H1 (cell line): ENCODE measurements around the gene GPR15. TPM values are rescaled to one million over a fixed set of nuclear protein-coding genes. Genes with fewer than 3 reads are reported as not detected.

Source experiments
- CTCF ChIA-PET: fragments of 300-600 bp; sonication (Branson Sonifier 250); formaldehyde crosslinking; loops from one replicate; lab custom pipeline; 2021; ENCODE audit not compliant: partially characterized antibody; lab: Charles Lee
- POLR2A ChIA-PET: fragments of 300-600 bp; sonication (Branson Sonifier 250); formaldehyde crosslinking; loops from one replicate; lab custom pipeline; 2021; ENCODE audit warnings: inconsistent platforms; ENCODE audit not compliant: partially characterized antibody; lab: Charles Lee
- DNase-seq, 2 experiments: peaks; one replicate each; pipeline versions ENCODE4 v3.0.0 to v3.0.0-alpha.2; 2010 to 2022; ENCODE audit warnings: low spot score in 2 of 2, low read depth in 1 of 2, mixed read lengths in 1 of 2
- FAIRE-seq: peaks from 2 replicates; lab custom pipeline; 2011; peaks lifted over from hg19 to GRCh38; lab: Jason Lieb, UNC
- H2AFZ ChIP-seq: 2 replicates; pipeline ENCODE4 v1.8.1; 2012; ENCODE audit warnings: low read length, inconsistent platforms
- H2AK5ac ChIP-seq: 2 replicates; pipeline ENCODE4 v1.6.1; 2013; ENCODE audit warnings: low read depth, low read length
- H2BK120ac ChIP-seq: replicated peaks from 2 replicates; pipeline ENCODE3; 2013; ENCODE audit warnings: low read depth, low read length, inconsistent platforms
- H2BK12ac ChIP-seq: 2 replicates; pipeline ENCODE4 v1.6.1; 2013; ENCODE audit warnings: low read depth, low read length
- H2BK15ac ChIP-seq: 2 replicates; pipeline ENCODE4 v1.6.1; 2013; ENCODE audit warnings: low read length
- H2BK20ac ChIP-seq: 2 replicates; pipeline ENCODE4 v1.6.1; 2013; ENCODE audit warnings: low read length
- H2BK5ac ChIP-seq: 2 replicates; pipeline ENCODE4 v1.6.1; 2013; ENCODE audit warnings: low read depth, low read length
- H3K14ac ChIP-seq: 2 replicates; pipeline ENCODE4 v1.6.1; 2013; ENCODE audit warnings: inconsistent platforms; ENCODE audit not compliant: insufficient read length
- H3K18ac ChIP-seq: 2 replicates; pipeline ENCODE4 v1.6.1; 2013; ENCODE audit warnings: low read length; ENCODE audit errors: extremely low read depth
- H3K23ac ChIP-seq: 2 replicates; pipeline ENCODE4 v1.6.1; 2013; ENCODE audit warnings: inconsistent platforms; ENCODE audit not compliant: insufficient read length
- H3K23me2 ChIP-seq: 2 replicates; pipeline ENCODE4 v1.6.1; 2013; ENCODE audit warnings: low read depth, low read length
- H3K27ac ChIP-seq: 2 replicates; pipeline ENCODE4 v1.6.1; 2011; ENCODE audit warnings: low read depth, low read length, inconsistent platforms
- H3K27me3 ChIP-seq, 4 experiments: replicated peaks in 1 of 4; 1 replicate in 1 of 4; 2 replicates in 3 of 4; pipeline versions ENCODE4 v1.6.1 to v1.8.1; 2011 to 2013; ENCODE audit warnings: low read length in 3 of 4, mild to moderate bottlenecking in 3 of 4, inconsistent platforms in 2 of 4, mixed read lengths in 2 of 4, moderate library complexity in 1 of 4; ENCODE audit not compliant: control insufficient read depth in 3 of 4, insufficient read depth in 3 of 4; ENCODE audit errors: extremely low read depth in 1 of 4
- H3K36me3 ChIP-seq, 4 experiments: 2 replicates each; pipeline versions ENCODE4 v1.6.1 to v1.8.1; 2011 to 2013; ENCODE audit warnings: mild to moderate bottlenecking in 4 of 4, low read length in 3 of 4, moderate library complexity in 2 of 4, control low read depth in 1 of 4, inconsistent platforms in 1 of 4; ENCODE audit not compliant: insufficient read depth in 4 of 4, control insufficient read depth in 2 of 4
- H3K4ac ChIP-seq: replicated peaks from 2 replicates; pipeline ENCODE3; 2013; ENCODE audit warnings: low read length, low read depth, mixed read lengths, inconsistent platforms; ENCODE audit not compliant: insufficient read length
- H3K4me1 ChIP-seq, 4 experiments: replicated peaks in 1 of 4; 1 replicate in 1 of 4; 2 replicates in 3 of 4; pipeline versions ENCODE4 v1.6.1 to v1.8.1; 2011 to 2013; ENCODE audit warnings: low read length in 3 of 4, inconsistent platforms in 2 of 4, mixed read lengths in 1 of 4; ENCODE audit not compliant: insufficient read depth in 4 of 4, control insufficient read depth in 3 of 4
- H3K4me2 ChIP-seq, 2 experiments: 2 replicates each; pipeline versions ENCODE4 v1.6.1 to v1.8.1; 2011 to 2013; ENCODE audit warnings: low read depth in 2 of 2, low read length in 2 of 2, control low read depth in 1 of 2, inconsistent platforms in 1 of 2, mild to moderate bottlenecking in 1 of 2; ENCODE audit not compliant: insufficient read depth in 1 of 2
- H3K4me3 ChIP-seq, 4 experiments: fragments of 200-600, 300-600 bp in 1 of 4; sonication (generic), shearing (Covaris generic), sonication (Bioruptor Twin) in 1 of 4; 2 replicates each; pipeline versions ENCODE4 v1.5.1 to v1.8.1; 2011 to 2016; ENCODE audit warnings: low read length in 4 of 4, low read depth in 3 of 4, control low read depth in 2 of 4, inconsistent platforms in 2 of 4, mild to moderate bottlenecking in 2 of 4, mixed read lengths in 1 of 4, moderate library complexity in 1 of 4; ENCODE audit not compliant: insufficient read depth in 2 of 4; ENCODE audit errors: extremely low read depth in 1 of 4
- H3K56ac ChIP-seq: replicated peaks from 2 replicates; pipeline ENCODE3; 2013; ENCODE audit warnings: low read depth, mild to moderate bottlenecking, mixed read lengths, low read length, inconsistent platforms; ENCODE audit not compliant: insufficient read length
- H3K79me1 ChIP-seq: 2 replicates; pipeline ENCODE4 v1.6.1; 2013; ENCODE audit warnings: low read depth, low read length, control low read depth
- H3K79me2 ChIP-seq, 2 experiments: 2 replicates each; pipeline versions ENCODE4 v1.6.1 to v1.8.1; 2012 to 2013; ENCODE audit warnings: low read length in 2 of 2, mild to moderate bottlenecking in 2 of 2, inconsistent platforms in 1 of 2; ENCODE audit not compliant: insufficient read depth in 2 of 2, control insufficient read depth in 1 of 2
- H3K9ac ChIP-seq, 4 experiments: replicated peaks in 1 of 4; 1 replicate in 1 of 4; 2 replicates in 3 of 4; pipeline versions ENCODE4 v1.6.1 to v1.8.1; 2011 to 2013; ENCODE audit warnings: low read depth in 3 of 4, low read length in 3 of 4, control low read depth in 2 of 4, mild to moderate bottlenecking in 2 of 4, moderate library complexity in 2 of 4, inconsistent platforms in 1 of 4; ENCODE audit errors: extremely low read depth in 1 of 4
- H3K9me3 ChIP-seq, 2 experiments: 2 replicates each; pipeline versions ENCODE4 v1.6.1 to v1.8.1; 2012 to 2013; ENCODE audit warnings: mild to moderate bottlenecking in 2 of 2, moderate library complexity in 2 of 2, control low read depth in 1 of 2, inconsistent platforms in 1 of 2, low read depth in 1 of 2, low read length in 1 of 2, mixed read lengths in 1 of 2; ENCODE audit not compliant: insufficient read depth in 2 of 2
- H4K20me1 ChIP-seq, 2 experiments: replicated peaks in 1 of 2; 2 replicates each; pipeline versions ENCODE3 to v1.8.1; 2011 to 2013; ENCODE audit warnings: inconsistent platforms in 2 of 2, low read length in 2 of 2, mild to moderate bottlenecking in 1 of 2; ENCODE audit not compliant: insufficient read depth in 2 of 2, control insufficient read depth in 1 of 2
- H4K5ac ChIP-seq: 2 replicates; pipeline ENCODE4 v1.6.1; 2013; ENCODE audit warnings: low read length, low read depth, mixed read lengths, inconsistent platforms; ENCODE audit not compliant: insufficient read length
- H4K8ac ChIP-seq: 2 replicates; pipeline ENCODE4 v1.8.0; 2013; ENCODE audit warnings: mild to moderate bottlenecking, moderate library complexity, low read length, inconsistent platforms; ENCODE audit not compliant: insufficient read depth; ENCODE audit errors: extremely low read depth
- H4K91ac ChIP-seq: replicated peaks from 2 replicates; pipeline ENCODE3; 2013; ENCODE audit warnings: low read length, mixed read lengths, inconsistent platforms; ENCODE audit not compliant: insufficient read length
- SIN3A ChIP-seq, 2 experiments: IDR thresholded peaks in 1 of 2; conservative IDR thresholded peaks in 1 of 2; 2 replicates each; pipeline ENCODE4 v1.6.1; 2011 to 2012; ENCODE audit warnings: low read length in 2 of 2, improper control_type of control experiment in 1 of 2, low read depth in 1 of 2, mild to moderate bottlenecking in 1 of 2
- WGBS, 2 experiments: shearing (Covaris generic) in 1 of 2; methylation state at CpG; one replicate each; pipeline versions ENCODE4 v1.1.6 to v1.1.7; 2013 to 2015; ENCODE audit warnings: low lambda C conversion rate in 2 of 2, mixed read lengths in 2 of 2, inconsistent platforms in 1 of 2, low coverage in 1 of 2, missing lambda C conversion rate in 1 of 2; ENCODE audit not compliant: insufficient replicate concordance in 2 of 2, insufficient coverage in 1 of 2, insufficient read length in 1 of 2; ENCODE audit errors: extremely low coverage in 1 of 2, missing lambda C conversion rate in 1 of 2; 5-methylcytosine and 5-hydroxymethylcytosine counted together
- polyA plus RNA-seq, 7 experiments: library from polyadenylated mRNA; depleted of rRNA in 3 of 7; stranded (reverse) in 5 of 7; unstranded in 2 of 7; fragments of >200 nt in 5 of 7; fragments of 200-250 nt in 2 of 7; gene quantifications; 1 replicate in 5 of 7; 2 replicates in 1 of 7; 4 replicates in 1 of 7; pipeline versions ENCODE4 v1.2.1 to v1.2.3, GENCODE V29; 2011 to 2013; ENCODE audit warnings: missing spikeins in 2 of 7, mixed read lengths in 2 of 7
- total RNA-seq: library from RNA; stranded (reverse); fragmentation: NEBNext Ultra II Directional; extraction: Animal tissue kit (Norgen Biotek cat#: 25700); gene quantifications from 2 replicates; pipeline ENCODE4 v1.2.1, GENCODE V29; 2021

GPR15 gene
- total and polyA plus RNA-seq, 2 of the 8 experiments (the other 6 are each of a cell fraction or from before 2014, with no cell fraction given), result not detected

- 66% methylated on average over 4 of the region's 4 CpGs; no CpG with 5 or more reads in 1 of the 2 experiments for WGBS, 2 experiments
- Histone ChIP-seq H2AK5ac (no peak overlapping the region), H4K91ac (no peak overlapping the region), H3K79me1 (no peaks in the 10 kb centered on the region), H4K20me1 (no peaks in the 10 kb centered on the region), H3K27me3 (peaks cover 0 to 1% (median 0%) of the 10 kb centered on the region in 4 experiments; a peak in 1 of 7 replicates), H3K4me1 (no peaks in the 10 kb centered on the region), H2BK5ac (no peak overlapping the region), H3K14ac (no peak overlapping the region), H2BK20ac (no peak overlapping the region), H2BK15ac (no peak overlapping the region), H3K36me3 (no peaks in the 10 kb centered on the region), H2AFZ (no peak overlapping the region), H3K56ac (no peak overlapping the region), H3K18ac (no peak overlapping the region), H2BK120ac (no peak overlapping the region), H3K9me3 (no peaks in the 10 kb centered on the region), H4K5ac (no peak overlapping the region), H3K9ac (no peak overlapping the region), H3K4me2 (no peak overlapping the region), H2BK12ac (no peak overlapping the region), H4K8ac (no peak overlapping the region), H3K4ac (no peak overlapping the region), H3K27ac (no peak overlapping the region)
- CTCF ChIA-PET, result interaction anchor here (1.0 kb wide), 1 partner anchor 20 kb away, joined by 3 read pairs; no protein-coding TSS in a partner anchor
- FAIRE-seq, result no peak
- DNase-seq, result no peak
- no peak for TF ChIP-seq SIN3A (conservative IDR thresholded peaks at IDR 0.05 in 1 of 2, IDR thresholded peaks at IDR 0.05 in 1 of 2; ENCODE audit: low read depth in 1 of 2, low read length in 2 of 2)
- TF ChIP-seq, all 59 proteins: peak for 0
- Histone ChIP-seq H3K23me2 (no peaks in the 10 kb centered on the region), H3K4me3 (no peak overlapping the region), H3K79me2 (no peaks in the 10 kb centered on the region), H3K23ac (no peak overlapping the region)
- POLR2A ChIA-PET, result no interaction called here
These were observed 23.2 kb downstream of the GPR15 start for GRCh38 chr3:98555025-98555379.
